ENCODE data around the gene DDX39A. TPM values are rescaled to one million over a fixed set of nuclear protein-coding genes. Genes with fewer than 3 reads are reported as not detected.
"Not testable (repeated sequence)": the region's sequence is repeated elsewhere in the genome, so short reads cannot be mapped to it uniquely, and the experiment has no call there.

DDX39A gene
- polyA plus RNA-seq, 4 donors = 36.1 to 70.0 (median 53.2) TPM

DNA sequence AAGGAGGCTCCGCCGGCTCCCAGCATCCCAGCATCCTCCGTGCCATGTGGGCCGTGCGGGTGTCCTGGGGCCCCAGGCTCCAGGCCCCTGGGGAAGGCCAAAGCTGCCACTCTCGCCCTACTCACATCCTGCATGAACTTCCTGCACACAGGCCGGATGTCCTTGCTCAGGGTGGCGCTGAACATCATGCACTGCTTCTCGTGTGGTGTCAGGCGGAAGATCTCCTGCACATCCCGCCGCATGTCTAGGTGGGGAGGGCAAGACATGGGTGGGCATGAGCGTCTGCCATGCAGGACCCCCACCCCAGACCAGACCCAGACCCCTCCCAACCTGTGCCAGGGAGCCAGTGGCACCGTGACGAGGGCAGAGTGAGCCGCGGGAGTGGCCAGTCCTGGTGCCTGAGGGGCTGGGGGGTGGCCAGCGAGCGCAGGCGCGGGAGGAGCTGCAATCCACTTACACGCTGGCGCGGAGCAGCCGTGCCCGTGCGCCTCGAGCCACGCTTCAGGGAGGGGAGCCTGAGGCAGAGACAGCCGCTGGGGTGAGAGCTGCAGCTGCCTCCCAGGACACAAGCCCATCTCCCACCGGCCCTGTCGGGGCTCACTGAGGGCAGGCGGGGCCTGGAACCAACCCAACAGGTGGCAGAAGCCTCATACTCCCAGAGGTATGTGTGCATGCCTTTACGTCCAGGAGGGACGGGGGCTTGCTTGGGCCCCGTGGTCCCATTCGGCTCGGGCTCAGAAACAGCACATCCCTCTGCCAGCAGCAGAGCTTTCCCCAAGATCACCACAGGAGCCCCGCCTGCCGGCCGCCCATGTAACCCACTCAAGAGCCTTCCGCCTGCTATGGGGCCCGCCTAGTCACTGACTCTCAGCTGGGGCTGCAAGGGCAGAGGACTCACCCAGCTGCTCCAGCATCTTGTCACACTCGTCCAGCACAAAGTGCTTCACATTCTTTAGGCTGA, 8.8 kb downstream of the DDX39A start:
- DNase-seq (ENCODE audit: low read depth in 4 of 4, low spot score in 3 of 4) = no peak

- no peak for DNase-seq (ENCODE audit: low read depth in 4 of 4, low spot score in 3 of 4)
Observed at GRCh38 chr19:14409146-14410023, 9.8 kb downstream of the DDX39A start.

- DNase-seq (ENCODE audit: low read depth in 4 of 4, low spot score in 3 of 4) = no peak
Observed at GRCh38 chr19:14408491-14409145, 10.5 kb downstream of the DDX39A start.

GRCh38 chr19:14407605-14408484, 11.3 kb downstream of the DDX39A start:
- DNase-seq (ENCODE audit: low read depth in 4 of 4, low spot score in 3 of 4) = no peak

- no peak for DNase-seq (ENCODE audit: low read depth in 4 of 4, low spot score in 3 of 4)
Observed at GRCh38 chr19:14406645-14407401, 12.3 kb downstream of the DDX39A start.

GRCh38 chr19:14405758-14406644, 13.1 kb downstream of the DDX39A start:
- DNase-seq (ENCODE audit: low read depth in 4 of 4, low spot score in 3 of 4) = peak; percentile 72 to 77 (median 76)

DNA sequence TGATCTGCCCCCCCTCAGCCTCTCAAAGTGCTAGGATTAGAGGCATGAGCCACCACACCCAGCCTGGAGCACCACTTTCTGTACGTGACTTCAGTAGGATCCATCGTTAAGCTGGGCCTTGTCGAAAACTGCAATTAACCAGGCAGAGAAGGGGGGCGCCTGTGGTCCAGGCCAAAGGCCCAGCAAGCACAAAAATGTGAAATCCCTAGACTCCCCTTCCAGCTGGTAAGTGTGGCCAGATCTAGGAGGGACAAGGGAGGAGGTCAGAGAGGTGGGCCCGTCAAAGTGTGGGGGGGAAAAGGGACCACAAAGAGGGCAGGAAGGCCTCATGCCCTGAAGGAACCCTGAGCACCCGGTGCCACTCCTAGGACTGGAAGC, 13.8 kb downstream of the DDX39A start:
- DNase-seq (ENCODE audit: low read depth in 4 of 4, low spot score in 3 of 4) = no peak

- no peak for DNase-seq (ENCODE audit: low read depth in 4 of 4, low spot score in 3 of 4)
Observed at GRCh38 chr19:14404312-14404711, 14.8 kb downstream of the DDX39A start.

GRCh38 chr19:14403145-14403930, 15.8 kb downstream of the DDX39A start:
- not testable (repeated sequence) for DNase-seq (ENCODE audit: low read depth in 4 of 4, low spot score in 3 of 4)

DNA sequence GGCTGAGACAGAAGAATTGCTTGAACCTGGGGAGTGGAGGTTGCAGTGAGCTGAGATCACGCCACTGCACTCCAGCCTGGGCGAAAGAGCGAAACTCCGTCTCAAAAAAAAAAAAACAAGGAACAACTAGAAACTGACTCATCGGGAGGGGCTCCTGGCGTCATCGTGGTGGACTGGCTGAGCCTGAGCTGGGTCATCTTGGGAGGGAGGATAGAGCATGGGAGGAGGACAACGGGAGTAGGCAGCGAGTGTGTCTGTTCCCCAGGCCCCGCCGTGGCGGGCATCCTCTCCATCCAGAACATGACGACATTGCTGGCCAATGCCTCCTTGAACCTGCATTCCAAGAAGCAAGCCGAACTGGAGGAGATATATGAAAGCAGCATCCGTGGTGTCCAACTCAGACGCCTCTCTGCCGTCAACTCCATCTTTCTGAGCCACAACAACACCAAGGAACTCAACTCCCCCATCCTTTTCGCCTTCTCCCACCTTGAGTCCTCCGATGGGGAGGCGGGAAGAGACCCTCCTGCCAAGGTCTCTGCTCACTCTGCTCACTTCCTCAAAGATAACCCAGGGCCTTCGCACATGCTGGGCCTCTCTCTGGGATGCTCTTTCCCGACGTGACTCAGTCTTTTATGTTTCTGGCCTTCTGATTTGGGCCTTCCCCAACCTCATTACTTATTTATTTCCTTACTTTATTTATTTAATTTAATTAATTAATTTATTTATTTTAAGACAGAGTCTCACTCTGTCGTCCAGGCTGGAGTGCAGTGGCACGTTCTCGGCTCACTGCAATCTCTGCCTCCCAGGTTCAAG, 16.6 kb downstream of the DDX39A start:
- DNase-seq (ENCODE audit: low read depth in 4 of 4, low spot score in 3 of 4) = no peak

- no peak for DNase-seq (ENCODE audit: low read depth in 4 of 4, low spot score in 3 of 4)
Observed at GRCh38 chr19:14401468-14402195, 17.5 kb downstream of the DDX39A start.

- DNase-seq (ENCODE audit: low read depth in 4 of 4, low spot score in 3 of 4) = no peak
Observed at GRCh38 chr19:14400951-14401431, 18.1 kb downstream of the DDX39A start.

DNA sequence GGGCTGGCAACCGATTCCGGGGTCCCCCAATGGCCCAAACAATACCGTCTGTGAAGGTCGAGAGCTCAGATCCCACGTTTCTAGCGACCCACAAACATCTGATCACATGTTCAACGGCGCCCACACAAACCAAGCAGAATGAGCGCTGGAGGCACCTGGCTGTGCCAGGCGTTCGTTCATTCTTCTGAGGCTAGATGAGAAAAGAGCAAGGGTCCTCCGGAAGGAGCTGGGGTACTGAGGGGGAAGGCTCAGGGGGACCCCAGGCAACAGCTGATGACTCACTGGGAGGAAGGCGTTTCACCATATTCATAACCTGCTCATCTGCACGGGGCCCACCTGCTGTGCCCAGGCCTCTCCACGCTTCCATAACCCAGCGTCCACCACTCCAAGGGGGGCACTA, 22.0 kb downstream of the DDX39A start:
- not testable (repeated sequence) for DNase-seq (ENCODE audit: low read depth in 4 of 4, low spot score in 3 of 4)

DNA sequence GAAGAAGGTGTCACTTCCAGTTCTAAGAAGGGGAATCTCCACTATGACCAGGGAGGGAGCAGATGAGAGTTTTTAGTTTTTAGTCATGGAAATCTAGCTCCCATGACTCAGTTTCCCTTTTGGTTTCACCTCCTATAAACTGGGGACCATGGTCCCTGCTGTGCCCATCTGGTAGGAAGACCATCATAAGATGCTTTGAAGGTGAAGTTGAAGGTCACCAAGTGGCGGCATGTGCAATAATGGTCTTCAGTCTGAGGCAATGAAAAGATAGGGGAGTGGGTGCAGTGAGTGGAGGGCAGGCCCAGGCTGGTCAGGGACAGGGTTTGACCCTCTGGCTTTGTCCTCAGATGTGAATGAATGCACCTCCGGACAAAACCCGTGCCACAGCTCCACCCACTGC, 22.4 kb downstream of the DDX39A start:
- DNase-seq (ENCODE audit: low read depth in 4 of 4, low spot score in 3 of 4) = not testable (repeated sequence)

GRCh38 chr19:14395710-14396336, 23.3 kb downstream of the DDX39A start:
- no peak for DNase-seq (ENCODE audit: low read depth in 4 of 4, low spot score in 3 of 4)

Measured in left renal pelvis (tissue), 4 donors.